Right hindlimb (tissue), 1 donor: Measurements from ENCODE around the gene TOMT.
A peak's percentile ranks its signal among the peaks of the same experiment; 100 is the strongest.

Experiments
- DNase-seq: peaks from one replicate; pipeline ENCODE4 v3.0.0-alpha.2; 2018

Gene TOMT

GRCh38 chr11:72088076-72088808 is 17.5 kb upstream of the TOMT start:
- DNase-seq = no peak

GRCh38 chr11:72091292-72091691 is 14.4 kb upstream of the TOMT start:
- peak; percentile 77 for DNase-seq

- DNase-seq = no peak
These were observed 7.0 kb upstream of the TOMT start for GRCh38 chr11:72098741-72099140.

GRCh38 chr11:72100009-72100408 is 5.7 kb upstream of the TOMT start:
- DNase-seq = no peak

GRCh38 chr11:72100462-72100861 is 5.3 kb upstream of the TOMT start:
- DNase-seq = no peak

- no peak for DNase-seq
These were observed 3.6 kb upstream of the TOMT start for GRCh38 chr11:72102162-72102561.

GRCh38 chr11:72102631-72102945 is 3.1 kb upstream of the TOMT start:
- no peak for DNase-seq

- DNase-seq = peak; percentile 99
These were observed 2.6 kb upstream of the TOMT start, which contains the start of gene LAMTOR1 for GRCh38 chr11:72102946-72103753. TSS of gene LAMTOR1 (minus strand) at chr11:72103297. CDS start at chr11:72103224, 73 bp downstream.

- DNase-seq = no peak
These were observed 2.0 kb upstream of the TOMT start for GRCh38 chr11:72103754-72104167.

- no peak for DNase-seq
These were observed 5.8 kb downstream of the TOMT start for GRCh38 chr11:72111300-72112142.

- peak; percentile 99 for DNase-seq
These were observed 6.6 kb downstream of the TOMT start, which contains the start of gene ANAPC15 for GRCh38 chr11:72112143-72112977. TSS of gene ANAPC15 (minus strand) at chr11:72112695. CDS start at chr11:72111276, 1,419 bp downstream.

GRCh38 chr11:72112978-72113808 is 7.5 kb downstream of the TOMT start:
- DNase-seq = no peak

GRCh38 chr11:72114570-72114969 is 8.8 kb downstream of the TOMT start:
- DNase-seq = no peak

GRCh38 chr11:72116019-72116755 is 10.5 kb downstream of the TOMT start:
- no peak for DNase-seq

GRCh38 chr11:72119198-72119597 is 13.5 kb downstream of the TOMT start:
- no peak for DNase-seq

- no peak for DNase-seq
These were observed 15.2 kb downstream of the TOMT start for GRCh38 chr11:72120930-72121329.

GRCh38 chr11:72122607-72123006 is 16.9 kb downstream of the TOMT start:
- no peak for DNase-seq

GRCh38 chr11:72123117-72123653 is 17.5 kb downstream of the TOMT start:
- DNase-seq = no peak

- DNase-seq = no peak
These were observed 18.3 kb downstream of the TOMT start for GRCh38 chr11:72124046-72124445.

- DNase-seq = no peak
These were observed 20.2 kb downstream of the TOMT start for GRCh38 chr11:72125956-72126355.
